ENCODE results near the gene RANBP1. TPM values are rescaled to one million over a fixed set of nuclear protein-coding genes. Genes with fewer than 3 reads are reported as not detected.
"Not testable (repeated sequence)": the region's sequence is repeated elsewhere in the genome, so short reads cannot be mapped to it uniquely, and the experiment has no call there.

RANBP1 gene
- total RNA-seq, 2 donors from 2014 or later: 295 to 349 TPM

- no peak for DNase-seq (ENCODE audit: low spot score in 2 of 2)
- Mint-ChIP-seq H3K9me3 (no peaks in the 10 kb centered on the region), H3K27ac (no peak overlapping the region), H3K36me3 (no peaks in the 10 kb centered on the region)
- no peak for ATAC-seq
Observed at GRCh38 chr22:20148414-20148813, 32.5 kb downstream of the RANBP1 start.

- Mint-ChIP-seq H3K36me3 (no peaks in the 10 kb centered on the region), H3K27ac (no peak overlapping the region), H3K9me3 (no peaks in the 10 kb centered on the region)
- ATAC-seq (no peak), DNase-seq (ENCODE audit: low spot score in 2 of 2) (no peak)
Observed at GRCh38 chr22:20149257-20150250, 33.6 kb downstream of the RANBP1 start.

DNA sequence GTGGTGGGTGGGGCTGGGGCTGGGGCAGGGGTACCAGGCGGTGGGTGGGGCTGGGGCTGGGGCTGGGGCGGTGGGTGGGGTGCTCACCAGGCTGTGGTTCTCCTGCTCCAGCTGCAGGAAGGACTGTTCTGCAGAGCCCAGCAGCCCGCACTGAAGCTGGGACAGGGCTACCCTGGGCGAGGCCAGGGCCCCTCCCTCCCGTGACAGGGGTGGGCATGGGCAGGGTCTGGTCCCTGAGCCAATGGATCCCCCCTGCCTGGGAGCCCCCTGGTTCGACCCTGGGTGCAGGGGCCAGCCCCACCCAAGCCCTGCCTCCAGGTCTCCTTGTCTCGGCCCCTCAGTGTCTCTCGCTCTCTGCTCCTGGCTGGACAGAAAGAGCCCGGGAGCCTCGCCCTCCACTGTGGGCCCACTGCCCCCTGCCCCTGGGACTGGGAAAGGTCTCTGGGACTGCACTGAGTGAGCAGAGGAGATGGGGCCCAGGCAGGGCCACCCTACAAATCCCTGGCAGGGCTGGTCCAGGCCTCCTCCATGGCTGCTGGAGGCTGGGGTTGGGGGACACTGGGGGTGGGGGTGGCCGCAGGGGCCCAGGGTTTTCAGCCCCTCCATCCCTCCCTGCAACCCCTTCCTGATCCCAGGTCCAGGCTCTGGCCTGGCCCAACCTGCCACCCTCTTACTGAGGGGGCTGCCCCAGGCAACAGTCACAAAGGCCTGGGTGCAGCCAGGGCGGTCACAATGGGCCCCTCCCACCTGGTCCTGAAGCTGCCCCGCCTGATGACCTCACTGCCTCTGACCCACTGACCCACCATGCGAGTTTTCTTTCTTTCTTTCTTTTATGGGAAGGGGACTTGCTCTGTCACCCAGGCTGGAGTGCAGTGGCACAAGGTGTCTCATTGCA lies 34.7 kb downstream of the RANBP1 start, which contains the start of gene CCDC188:
TSS of gene CCDC188 (minus strand) at position 675 of the 895 bp plus-strand sequence. CDS start at position 606, 69 bp downstream.
- Mint-ChIP-seq H3K27ac (peak within 1 kb of the TSS in 1 of 2 donors; percentile 72), H3K36me3 (no peaks in the 10 kb centered on the region), H3K9me3 (no peaks in the 10 kb centered on the region)
- no peak for DNase-seq (ENCODE audit: low spot score in 2 of 2)
- no peak for ATAC-seq

GRCh38 chr22:20151276-20151588 lies 35.3 kb downstream of the RANBP1 start:
- ATAC-seq (no peak), DNase-seq (ENCODE audit: low spot score in 2 of 2) (no peak)
- Mint-ChIP-seq H3K9me3 (no peaks in the 10 kb centered on the region), H3K27ac (peak overlapping the region in 1 of 2 donors; percentile 72), H3K36me3 (no peaks in the 10 kb centered on the region)

GRCh38 chr22:20152464-20152890 lies 36.6 kb downstream of the RANBP1 start:
- no peaks in the 10 kb centered on the region for H3K36me3 Mint-ChIP-seq
- no peak overlapping the region for H3K27ac Mint-ChIP-seq
- ATAC-seq (no peak), DNase-seq (ENCODE audit: low spot score in 2 of 2) (no peak)
- H3K9me3 Mint-ChIP-seq: no peaks in the 10 kb centered on the region

- DNase-seq (ENCODE audit: low spot score in 2 of 2) (no peak), ATAC-seq (no peak)
- H3K27ac Mint-ChIP-seq: no peak overlapping the region
- no peaks in the 10 kb centered on the region for H3K36me3 Mint-ChIP-seq
- no peaks in the 10 kb centered on the region for H3K9me3 Mint-ChIP-seq
Observed at GRCh38 chr22:20153945-20154344, 38.0 kb downstream of the RANBP1 start.

DNA sequence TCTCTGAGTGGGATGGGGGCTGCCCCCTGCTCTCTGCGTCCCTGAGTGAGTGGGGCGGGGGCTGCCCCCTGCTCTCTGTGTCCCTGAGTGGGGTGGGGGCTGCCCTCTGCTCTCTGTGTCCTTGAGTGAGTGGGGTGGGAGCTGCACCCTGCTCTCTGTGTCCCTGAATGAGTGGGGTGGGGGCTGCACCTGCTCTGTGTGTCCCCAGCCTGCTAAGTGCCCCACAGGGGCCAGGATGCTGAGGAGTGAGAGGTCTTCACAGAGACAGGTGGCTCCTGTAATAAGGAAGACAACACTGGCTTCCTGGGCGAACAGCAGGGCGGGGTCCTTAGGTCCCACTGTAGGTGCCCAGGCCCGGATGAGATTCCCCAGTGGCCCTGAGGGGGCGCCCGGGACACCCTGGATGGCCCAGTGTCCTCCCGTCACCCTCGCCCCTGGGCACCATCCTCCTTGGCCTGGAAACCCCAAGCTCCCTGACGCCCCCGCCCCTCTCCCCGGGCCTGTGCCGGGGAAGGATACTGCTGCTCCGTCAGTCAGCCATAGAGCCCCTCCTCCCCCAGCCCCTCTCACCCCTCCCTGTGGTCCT lies 38.8 kb downstream of the RANBP1 start:
- H3K36me3 Mint-ChIP-seq: no peaks in the 10 kb centered on the region
- H3K27ac Mint-ChIP-seq: peak overlapping the region in 1 of 2 donors; percentile 29
- no peaks in the 10 kb centered on the region for H3K9me3 Mint-ChIP-seq
- ATAC-seq (no peak), DNase-seq (ENCODE audit: low spot score in 2 of 2) (no peak)

- Mint-ChIP-seq H3K36me3 (no peaks in the 10 kb centered on the region), H3K9me3 (no peaks in the 10 kb centered on the region), H3K27ac (no peak overlapping the region)
- ATAC-seq (no peak), DNase-seq (ENCODE audit: low spot score in 2 of 2) (no peak)
Observed at GRCh38 chr22:20155330-20156041, 39.6 kb downstream of the RANBP1 start.

DNA sequence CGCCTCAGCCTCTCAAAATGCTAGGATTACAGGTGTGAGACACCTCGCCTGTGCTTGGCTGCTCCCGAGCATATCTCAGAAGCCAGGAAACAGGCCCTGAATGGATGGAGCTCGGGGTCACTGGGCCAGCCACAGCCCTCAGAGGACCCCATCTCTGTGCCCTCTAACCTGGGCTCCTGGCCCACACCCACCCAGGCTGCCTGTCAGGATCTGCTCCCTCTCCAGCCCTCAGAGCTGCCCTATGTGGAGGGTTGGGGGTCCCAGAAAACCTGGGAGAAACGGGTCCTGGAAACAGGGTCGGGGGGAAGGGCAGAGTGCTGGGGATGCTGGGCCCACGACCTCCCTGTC lies 40.1 kb downstream of the RANBP1 start:
- DNase-seq (ENCODE audit: low spot score in 2 of 2) (no peak), ATAC-seq (no peak)
- no peak overlapping the region for H3K27ac Mint-ChIP-seq
- H3K36me3 Mint-ChIP-seq: no peaks in the 10 kb centered on the region
- H3K9me3 Mint-ChIP-seq: no peaks in the 10 kb centered on the region

DNA sequence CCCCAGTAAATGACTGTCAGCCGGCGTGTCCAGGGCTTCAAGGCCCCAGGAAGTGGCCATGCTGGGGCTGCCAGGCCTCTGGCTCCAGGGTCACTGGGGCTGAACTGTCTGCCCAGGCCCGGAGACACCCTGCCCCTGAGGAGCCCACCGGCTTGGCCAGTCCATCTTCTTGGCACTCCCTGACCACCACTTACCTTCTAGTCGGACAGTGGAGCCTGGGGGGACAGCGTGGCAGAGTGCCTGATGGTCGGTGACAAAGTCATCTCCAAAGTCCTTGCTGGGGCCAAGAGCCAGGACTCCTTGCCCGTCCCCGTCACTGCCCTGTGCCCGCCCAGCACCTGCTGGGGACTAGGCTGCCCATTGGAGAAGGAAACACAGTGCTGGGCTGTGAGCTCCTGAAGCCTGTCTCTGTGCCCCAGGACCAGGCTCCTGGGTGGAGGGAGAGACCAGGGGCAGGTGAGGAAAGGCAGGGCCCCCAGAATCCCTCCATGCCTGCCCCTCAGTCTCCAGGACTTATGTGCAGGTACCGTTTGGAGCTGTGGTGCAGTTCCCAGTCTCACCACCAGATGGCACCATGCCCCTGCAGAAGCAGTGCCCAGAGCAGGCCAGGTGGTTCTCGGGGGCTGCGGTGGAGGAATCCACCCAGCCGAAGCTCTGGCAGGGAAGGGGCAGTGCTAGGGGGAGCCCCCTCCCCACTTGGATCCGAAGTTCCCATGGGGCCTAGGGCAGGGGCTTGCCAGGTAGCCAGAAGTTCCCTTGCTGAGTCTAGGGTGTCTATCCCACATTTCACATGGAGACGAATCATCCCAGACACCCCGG lies 40.9 kb downstream of the RANBP1 start:
- H3K27ac Mint-ChIP-seq: no peak overlapping the region
- peak; percentile 77 to 93 for DNase-seq (ENCODE audit: low spot score in 2 of 2)
- peak; percentile 82 to 89 for ATAC-seq
- no peaks in the 10 kb centered on the region for H3K9me3 Mint-ChIP-seq
- H3K36me3 Mint-ChIP-seq: no peaks in the 10 kb centered on the region

DNA sequence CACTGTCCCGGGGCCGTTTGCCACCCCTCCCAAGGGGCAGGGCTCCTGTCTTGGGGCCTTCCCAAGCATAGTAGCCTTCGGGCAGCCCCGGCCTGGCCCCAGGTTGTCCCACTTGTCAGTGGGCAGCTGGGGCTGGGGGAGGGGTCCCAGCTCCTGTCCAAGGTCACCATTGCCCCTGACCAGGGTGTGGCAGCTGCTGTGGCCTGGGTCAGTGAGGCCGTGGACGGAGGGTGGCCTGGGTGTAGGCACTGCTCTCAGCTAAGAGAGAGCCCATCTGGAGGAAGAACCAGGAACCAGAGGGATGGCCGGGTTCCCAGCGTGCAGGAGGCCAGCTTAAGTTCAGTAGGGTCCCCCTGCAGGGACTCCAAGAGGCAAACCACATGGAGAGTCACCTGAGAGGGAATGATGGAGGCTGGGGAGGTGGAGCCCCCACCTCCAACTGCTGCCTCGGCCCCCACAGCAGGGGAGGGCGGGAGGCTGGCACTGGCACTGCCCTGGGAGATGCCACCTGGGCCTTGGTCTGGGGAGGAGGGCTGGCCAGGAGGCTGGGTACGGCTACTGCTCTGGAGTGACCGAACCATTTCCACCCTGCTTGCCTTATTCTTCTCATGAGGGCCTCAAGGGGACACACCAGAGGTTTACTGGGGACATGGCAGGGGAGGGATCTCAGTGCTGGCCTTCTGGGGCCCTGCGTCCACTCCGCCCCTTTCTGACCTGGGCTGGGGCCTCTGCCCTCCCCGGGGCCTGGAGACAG lies 41.7 kb downstream of the RANBP1 start:
- DNase-seq (ENCODE audit: low spot score in 2 of 2) (no peak), ATAC-seq (peak in 1 of 2 donors; percentile 7)
- H3K9me3 Mint-ChIP-seq: no peaks in the 10 kb centered on the region
- no peaks in the 10 kb centered on the region for H3K36me3 Mint-ChIP-seq
- no peak overlapping the region for H3K27ac Mint-ChIP-seq

DNA sequence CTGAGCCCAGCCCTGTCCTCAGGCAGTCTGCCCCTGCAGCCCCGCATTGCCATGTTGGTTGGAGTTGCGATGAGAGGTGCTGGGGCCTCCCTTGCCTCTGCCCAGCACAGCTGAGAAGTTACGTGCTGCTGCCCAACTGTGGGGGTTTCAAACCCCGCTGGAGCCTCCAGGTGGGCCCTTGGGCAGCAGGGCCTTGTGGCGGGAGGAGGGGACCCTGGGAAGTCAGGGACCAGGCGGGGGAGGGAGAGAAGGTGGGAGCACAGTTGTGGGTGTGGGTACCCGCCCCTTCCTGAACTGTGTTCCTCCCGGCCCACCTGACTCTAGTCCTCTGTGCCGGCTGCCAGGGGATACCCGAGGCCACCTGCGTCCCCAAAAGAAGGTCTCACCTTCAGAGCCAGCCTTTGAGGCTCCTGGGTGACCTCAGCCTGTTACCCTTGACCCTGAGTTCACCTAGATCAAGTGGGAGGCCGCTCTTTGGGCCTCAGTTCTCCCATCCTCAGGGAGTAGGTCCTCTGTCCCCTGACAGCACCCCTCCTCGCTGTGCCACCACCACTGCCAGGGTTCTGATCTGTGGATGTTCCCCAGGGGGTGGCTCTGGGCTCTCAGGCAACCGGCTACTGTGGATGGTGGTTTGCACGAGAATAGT lies 42.6 kb downstream of the RANBP1 start:
- ATAC-seq (no peak), DNase-seq (ENCODE audit: low spot score in 2 of 2) (no peak)
- Mint-ChIP-seq H3K36me3 (no peaks in the 10 kb centered on the region), H3K9me3 (no peaks in the 10 kb centered on the region), H3K27ac (no peak overlapping the region)

GRCh38 chr22:20159076-20159475 lies 43.2 kb downstream of the RANBP1 start:
- Mint-ChIP-seq H3K36me3 (no peaks in the 10 kb centered on the region), H3K9me3 (peaks cover 0 to under 1% of the 10 kb centered on the region in 2 donors), H3K27ac (no peak overlapping the region)
- DNase-seq (ENCODE audit: low spot score in 2 of 2): no peak
- no peak for ATAC-seq

DNA sequence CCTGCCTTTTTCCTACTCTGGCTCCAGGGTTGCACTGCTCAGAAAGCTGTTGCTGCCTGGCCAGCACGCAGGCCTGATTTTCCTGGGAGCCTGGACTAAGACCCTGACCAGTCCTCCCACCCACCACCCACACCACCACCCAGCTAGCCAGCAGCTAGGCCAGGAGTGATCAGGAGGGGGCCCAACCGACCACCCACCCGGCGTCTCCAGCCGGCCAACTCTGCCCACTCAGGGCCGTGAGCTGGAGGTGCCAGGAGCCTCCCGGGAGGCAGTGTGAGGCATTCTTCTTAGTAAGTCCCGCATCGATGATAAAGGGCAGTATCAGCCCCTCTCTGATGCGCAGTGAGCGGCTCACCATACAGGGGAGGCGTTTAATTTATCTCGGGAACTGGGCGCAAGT lies 43.6 kb downstream of the RANBP1 start:
- ATAC-seq: not testable (repeated sequence)

GRCh38 chr22:20160041-20160440 lies 44.1 kb downstream of the RANBP1 start:
- Mint-ChIP-seq H3K27ac (peak overlapping the region in 1 of 2 donors; percentile 36), H3K36me3 (no peaks in the 10 kb centered on the region), H3K9me3 (peaks cover 0 to 5% of the 10 kb centered on the region in 2 donors)
- ATAC-seq (no peak), DNase-seq (ENCODE audit: low spot score in 2 of 2) (no peak)

More for the DNA sequence above, 43.6 kb downstream of the RANBP1 start:
- not testable (repeated sequence) for DNase-seq (ENCODE audit: low spot score in 2 of 2); H3K9me3 Mint-ChIP-seq; H3K27ac Mint-ChIP-seq; H3K36me3 Mint-ChIP-seq
